ENCODE data around the gene MADCAM1. TPM values are rescaled to one million over a fixed set of nuclear protein-coding genes. Genes with fewer than 3 reads are reported as not detected.
A peak's percentile ranks its signal among the peaks of the same experiment; 100 is the strongest.

Gene MADCAM1

GRCh38 chr19:548886-549830 is 52.9 kb downstream of the MADCAM1 start:
- Histone ChIP-seq H3K4me2 (ENCODE audit: insufficient read depth, low read length, poor library complexity, severe bottlenecking) (no peak overlapping the region), H3K23ac (ENCODE audit: low read depth, low read length, poor library complexity) (no peak overlapping the region), H2BK5ac (ENCODE audit: low read length) (no peak overlapping the region), H4K91ac (ENCODE audit: low read depth, low read length, poor library complexity) (no peak overlapping the region), H3K79me1 (ENCODE audit: low read depth, low read length) (peaks cover 2% of the 10 kb centered on the region), H3K4ac (ENCODE audit: low read length) (no peak overlapping the region), H3K14ac (ENCODE audit: low read length) (no peak overlapping the region), H2AK5ac (ENCODE audit: low read depth, low read length) (peak overlapping the region; percentile 94), H4K8ac (ENCODE audit: low read depth, low read length) (no peak overlapping the region), H3K9me3 (replicated peaks in 1 of 2; ENCODE audit: control insufficient read depth in 2 of 2, insufficient read depth in 1 of 2, low read depth in 1 of 2, low read length in 2 of 2) (no peaks in the 10 kb centered on the region), H3K36me3 (replicated peaks in 1 of 2; ENCODE audit: control insufficient read depth in 2 of 2, insufficient read depth in 2 of 2, low read length in 2 of 2) (no peaks in the 10 kb centered on the region), H2BK12ac (ENCODE audit: low read length) (peak overlapping the region; percentile 41), H3K4me3 (ENCODE audit: low read length in 2 of 2) (no peak overlapping the region), H3K27ac (replicated peaks; ENCODE audit: low read length) (no peak overlapping the region), H3K18ac (ENCODE audit: low read length) (peak overlapping the region; percentile 13), H3K27me3 (ENCODE audit: control insufficient read depth in 3 of 3, insufficient read depth in 3 of 3, low read depth in 1 of 3, low read length in 3 of 3) (no peaks in the 10 kb centered on the region), H2BK120ac (ENCODE audit: low read depth, low read length) (no peak overlapping the region), H3K9ac (ENCODE audit: low read depth, low read length, poor library complexity) (no peak overlapping the region), H2BK15ac (ENCODE audit: low read length) (no peak overlapping the region), H2AFZ (ENCODE audit: low read length) (no peak overlapping the region), H3K4me1 (ENCODE audit: control insufficient read depth in 2 of 2, insufficient read depth in 1 of 2, low read depth in 1 of 2, low read length in 2 of 2) (peaks cover 0 to 2% of the 10 kb centered on the region in 2 donors)
- no CpG with 5 or more reads among the region's 52 CpGs for WGBS, 2 donors (ENCODE audit: extremely low coverage in 2 of 2, insufficient read length in 2 of 2, insufficient replicate concordance in 1 of 2)
- no peak for DNase-seq (ENCODE audit: low spot score)

- no peak overlapping the region for H3K9ac ChIP-seq (ENCODE audit: low read depth, low read length, poor library complexity)
- H4K8ac ChIP-seq (ENCODE audit: low read depth, low read length): no peak overlapping the region
- no peaks in the 10 kb centered on the region for H3K27me3 ChIP-seq (ENCODE audit: control insufficient read depth in 3 of 3, insufficient read depth in 3 of 3, low read depth in 1 of 3, low read length in 3 of 3)
- no peak overlapping the region for H3K4ac ChIP-seq (ENCODE audit: low read length)
- no peak overlapping the region for H3K18ac ChIP-seq (ENCODE audit: low read length)
- no peak overlapping the region for H3K27ac ChIP-seq (replicated peaks; ENCODE audit: low read length)
- WGBS, 2 donors (ENCODE audit: extremely low coverage in 2 of 2, insufficient read length in 2 of 2, insufficient replicate concordance in 1 of 2): no CpG with 5 or more reads among the region's 20 CpGs
- peak overlapping the region; percentile 83 for H2AK5ac ChIP-seq (ENCODE audit: low read depth, low read length)
- no peak for DNase-seq (ENCODE audit: low spot score)
- peak overlapping the region; percentile 67 for H2BK15ac ChIP-seq (ENCODE audit: low read length)
- no peak overlapping the region for H2BK120ac ChIP-seq (ENCODE audit: low read depth, low read length)
- H3K36me3 ChIP-seq (replicated peaks in 1 of 2; ENCODE audit: control insufficient read depth in 2 of 2, insufficient read depth in 2 of 2, low read length in 2 of 2): no peaks in the 10 kb centered on the region
- peak overlapping the region; percentile 94 for H3K14ac ChIP-seq (ENCODE audit: low read length)
- peak overlapping the region; percentile 7 for H2BK12ac ChIP-seq (ENCODE audit: low read length)
- H4K91ac ChIP-seq (ENCODE audit: low read depth, low read length, poor library complexity): no peak overlapping the region
- H3K4me2 ChIP-seq (ENCODE audit: insufficient read depth, low read length, poor library complexity, severe bottlenecking): no peak overlapping the region
- H3K79me1 ChIP-seq (ENCODE audit: low read depth, low read length): no peaks in the 10 kb centered on the region
- H3K9me3 ChIP-seq (replicated peaks in 1 of 2; ENCODE audit: control insufficient read depth in 2 of 2, insufficient read depth in 1 of 2, low read depth in 1 of 2, low read length in 2 of 2): no peaks in the 10 kb centered on the region
- H3K4me1 ChIP-seq (ENCODE audit: control insufficient read depth in 2 of 2, insufficient read depth in 1 of 2, low read depth in 1 of 2, low read length in 2 of 2): peaks cover 2 to 5% of the 10 kb centered on the region in 2 donors
- peak overlapping the region; percentile 52 for H3K23ac ChIP-seq (ENCODE audit: low read depth, low read length, poor library complexity)
- no peak overlapping the region for H2AFZ ChIP-seq (ENCODE audit: low read length)
- no peak overlapping the region for H2BK5ac ChIP-seq (ENCODE audit: low read length)
- no peak overlapping the region for H3K4me3 ChIP-seq (ENCODE audit: low read length in 2 of 2)
Measured at GRCh38 chr19:554817-555216, 58.5 kb downstream of the MADCAM1 start.

Small RNA genes within 50 kb of the gene (small RNA-seq; reads per million reads assigned to genes)
- gene RNA5SP462 (ENCODE audit: insufficient read depth): not detected

All from neuronal stem cell (in vitro differentiated cells).